22Rv1 (cell line): ENCODE data around the gene KRTAP13-1.

ENCODE experiments used
- ZFX ChIP-seq: fragments of 450-650 bp; IDR thresholded peaks from 2 replicates; pipeline ENCODE4 v1.6.1; 2017; ENCODE audit warnings: antibody characterized with exemption, borderline replicate concordance
- TF ChIP-seq, protein P1 (sequence below): fragments of 450-650 bp; IDR thresholded peaks from 2 replicates; pipeline ENCODE4 v1.5.1; 2017; ENCODE audit warnings: mild to moderate bottlenecking

DNA sequence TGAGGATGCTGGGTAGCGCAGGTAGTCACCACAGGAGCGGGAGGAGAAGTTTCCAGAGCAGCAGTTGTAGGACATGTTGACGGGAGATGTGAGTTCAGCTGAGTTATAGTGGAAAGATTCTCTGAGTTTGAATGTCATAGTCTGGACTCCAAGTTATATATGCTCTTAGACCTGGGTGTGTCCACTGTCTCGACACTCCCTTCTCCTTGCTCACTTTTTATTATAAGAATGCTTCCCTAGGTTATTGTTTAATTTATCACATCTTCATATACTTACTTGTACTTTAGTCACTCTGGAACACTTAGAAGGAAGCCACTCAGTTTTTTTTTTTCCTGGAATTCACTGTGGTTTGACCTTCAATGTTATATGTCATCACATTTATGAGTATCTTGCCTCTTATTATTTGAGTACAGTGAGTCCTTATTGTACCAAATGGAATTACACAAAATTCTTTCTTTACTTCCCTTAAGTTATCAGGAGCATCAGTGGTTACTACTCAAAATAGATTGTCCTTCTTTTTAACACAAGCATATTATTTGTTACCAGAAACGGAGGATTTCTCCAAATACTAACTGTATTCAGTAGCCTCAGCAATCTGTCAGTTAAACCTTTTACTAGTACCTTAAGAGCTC, 23.6 kb upstream of the KRTAP13-1 start, which contains the start of gene KRTAP13-2:
- TF ChIP-seq, protein P1, sequence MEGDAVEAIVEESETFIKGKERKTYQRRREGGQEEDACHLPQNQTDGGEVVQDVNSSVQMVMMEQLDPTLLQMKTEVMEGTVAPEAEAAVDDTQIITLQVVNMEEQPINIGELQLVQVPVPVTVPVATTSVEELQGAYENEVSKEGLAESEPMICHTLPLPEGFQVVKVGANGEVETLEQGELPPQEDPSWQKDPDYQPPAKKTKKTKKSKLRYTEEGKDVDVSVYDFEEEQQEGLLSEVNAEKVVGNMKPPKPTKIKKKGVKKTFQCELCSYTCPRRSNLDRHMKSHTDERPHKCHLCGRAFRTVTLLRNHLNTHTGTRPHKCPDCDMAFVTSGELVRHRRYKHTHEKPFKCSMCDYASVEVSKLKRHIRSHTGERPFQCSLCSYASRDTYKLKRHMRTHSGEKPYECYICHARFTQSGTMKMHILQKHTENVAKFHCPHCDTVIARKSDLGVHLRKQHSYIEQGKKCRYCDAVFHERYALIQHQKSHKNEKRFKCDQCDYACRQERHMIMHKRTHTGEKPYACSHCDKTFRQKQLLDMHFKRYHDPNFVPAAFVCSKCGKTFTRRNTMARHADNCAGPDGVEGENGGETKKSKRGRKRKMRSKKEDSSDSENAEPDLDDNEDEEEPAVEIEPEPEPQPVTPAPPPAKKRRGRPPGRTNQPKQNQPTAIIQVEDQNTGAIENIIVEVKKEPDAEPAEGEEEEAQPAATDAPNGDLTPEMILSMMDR: no peak
- no peak for TF ChIP-seq ZFX
